Activated CD4-positive, CD25-positive, alpha-beta regulatory T cell treated with anti-CD3 and anti-CD28 coated beads, Interleukin-2, amount 50 U/mL, for 16 hours (primary cell): ENCODE data around the gene SLC44A1.

Experiments
- DNase-seq: peaks from one replicate; pipeline ENCODE4 v3.0.0-alpha.2; 2020; ENCODE audit warnings: low read depth, low spot score

SLC44A1 gene

GRCh38 chr9:105392531-105392930 is 148.1 kb downstream of the SLC44A1 start:
- DNase-seq = no peak

- DNase-seq = no peak
Measured at GRCh38 chr9:105393576-105394344, 149.3 kb downstream of the SLC44A1 start.

- no peak for DNase-seq
Measured at GRCh38 chr9:105396441-105396840, 152.0 kb downstream of the SLC44A1 start.

GRCh38 chr9:105396901-105397300 is 152.4 kb downstream of the SLC44A1 start:
- no peak for DNase-seq

- DNase-seq = no peak
Measured at GRCh38 chr9:105399117-105399516, 154.7 kb downstream of the SLC44A1 start.

GRCh38 chr9:105401651-105402050 is 157.2 kb downstream of the SLC44A1 start:
- no peak for DNase-seq

- no peak for DNase-seq
Measured at GRCh38 chr9:105403552-105404248, 159.2 kb downstream of the SLC44A1 start.

- DNase-seq = no peak
Measured at GRCh38 chr9:105405514-105406131, 161.2 kb downstream of the SLC44A1 start.

- no peak for DNase-seq
Measured at GRCh38 chr9:105406369-105406768, 161.9 kb downstream of the SLC44A1 start.

GRCh38 chr9:105413525-105413924 is 169.1 kb downstream of the SLC44A1 start:
- DNase-seq = no peak

- peak; percentile 40 for DNase-seq
Measured at GRCh38 chr9:105414947-105415661, 170.7 kb downstream of the SLC44A1 start.

- no peak for DNase-seq
Measured at GRCh38 chr9:105415662-105415980, 171.2 kb downstream of the SLC44A1 start.

GRCh38 chr9:105416840-105417239 is 172.4 kb downstream of the SLC44A1 start:
- DNase-seq = no peak

GRCh38 chr9:105418588-105419500 is 174.4 kb downstream of the SLC44A1 start:
- DNase-seq = no peak

GRCh38 chr9:105419816-105420597 is 175.6 kb downstream of the SLC44A1 start:
- DNase-seq = no peak

- no peak for DNase-seq
Measured at GRCh38 chr9:105421154-105421553, 176.7 kb downstream of the SLC44A1 start.

GRCh38 chr9:105421864-105422263 is 177.4 kb downstream of the SLC44A1 start:
- no peak for DNase-seq

- no peak for DNase-seq
Measured at GRCh38 chr9:105425816-105426433, 181.5 kb downstream of the SLC44A1 start.

- DNase-seq = no peak
Measured at GRCh38 chr9:105426657-105427056, 182.2 kb downstream of the SLC44A1 start.
